Stimulated activated naive CD4-positive, alpha-beta T cell treated with Interleukin-2 at 50 U/mL for 16 hours (primary cell): ENCODE results near the gene HIGD2A.

Experiments used
- DNase-seq: peaks from one replicate; lab custom pipeline; 2025; lab: John Stamatoyannopoulos, UW

The HIGD2A gene, protein sequence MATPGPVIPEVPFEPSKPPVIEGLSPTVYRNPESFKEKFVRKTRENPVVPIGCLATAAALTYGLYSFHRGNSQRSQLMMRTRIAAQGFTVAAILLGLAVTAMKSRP

DNA sequence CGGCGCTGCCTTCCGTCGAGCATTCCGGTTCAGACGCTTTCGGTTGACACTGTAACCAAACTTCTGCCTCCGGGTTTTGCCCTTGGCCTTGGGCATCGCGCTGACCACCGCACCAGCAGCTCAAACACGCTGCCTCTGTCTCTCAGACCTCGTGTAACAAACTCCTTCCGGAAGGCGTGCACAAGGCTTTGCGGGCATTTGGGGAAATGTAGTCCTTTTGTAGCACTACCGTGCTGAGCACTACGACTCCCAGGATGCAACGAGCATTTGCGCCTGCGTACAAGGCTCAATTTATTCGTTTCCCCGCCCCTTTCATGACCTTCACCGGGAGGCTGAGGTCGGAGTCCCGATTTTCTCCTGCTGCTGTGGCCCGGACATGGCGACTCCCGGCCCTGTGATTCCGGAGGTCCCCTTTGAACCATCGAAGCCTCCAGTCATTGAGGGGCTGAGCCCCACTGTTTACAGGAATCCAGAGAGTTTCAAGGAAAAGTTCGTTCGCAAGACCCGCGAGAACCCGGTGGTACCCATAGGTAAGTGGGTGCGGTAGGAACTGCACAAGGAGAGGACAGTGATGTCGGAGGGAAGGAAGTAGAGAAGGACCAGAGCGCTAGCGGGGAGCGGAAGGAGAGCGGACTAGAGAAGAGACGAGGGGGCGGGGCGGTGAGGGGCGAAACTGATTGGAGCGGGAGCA lies at the start of gene HIGD2A, which contains the start of gene NOP16:
HIGD2A (plus strand) TSS at position 308 of the 691 bp plus-strand sequence; CDS start at position 377, 69 bp downstream.
NOP16 (minus strand) TSS at position 155 of the 691 bp plus-strand sequence; CDS start at position 96, 59 bp downstream.
- peak; percentile 100 for DNase-seq

DNA sequence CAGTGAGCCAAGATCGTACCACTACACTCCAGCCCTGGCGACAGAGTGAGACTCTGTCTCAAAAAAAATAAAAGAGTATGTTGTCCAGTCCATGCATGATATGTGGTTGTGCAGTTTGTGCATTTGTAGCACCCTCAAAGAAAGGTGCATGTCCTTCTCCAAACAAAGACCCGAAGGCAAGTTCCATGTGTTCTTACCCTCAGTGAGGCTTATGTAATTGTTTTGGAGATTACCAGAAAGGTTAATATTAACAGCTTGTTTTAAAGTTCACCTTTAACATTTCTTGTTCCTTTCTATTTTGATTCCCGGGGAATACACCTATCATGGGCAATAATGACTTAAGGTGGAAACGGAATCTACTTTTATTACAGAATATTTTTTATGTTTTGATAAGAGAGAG lies 49.2 kb upstream of the HIGD2A start:
- no peak for DNase-seq

DNA sequence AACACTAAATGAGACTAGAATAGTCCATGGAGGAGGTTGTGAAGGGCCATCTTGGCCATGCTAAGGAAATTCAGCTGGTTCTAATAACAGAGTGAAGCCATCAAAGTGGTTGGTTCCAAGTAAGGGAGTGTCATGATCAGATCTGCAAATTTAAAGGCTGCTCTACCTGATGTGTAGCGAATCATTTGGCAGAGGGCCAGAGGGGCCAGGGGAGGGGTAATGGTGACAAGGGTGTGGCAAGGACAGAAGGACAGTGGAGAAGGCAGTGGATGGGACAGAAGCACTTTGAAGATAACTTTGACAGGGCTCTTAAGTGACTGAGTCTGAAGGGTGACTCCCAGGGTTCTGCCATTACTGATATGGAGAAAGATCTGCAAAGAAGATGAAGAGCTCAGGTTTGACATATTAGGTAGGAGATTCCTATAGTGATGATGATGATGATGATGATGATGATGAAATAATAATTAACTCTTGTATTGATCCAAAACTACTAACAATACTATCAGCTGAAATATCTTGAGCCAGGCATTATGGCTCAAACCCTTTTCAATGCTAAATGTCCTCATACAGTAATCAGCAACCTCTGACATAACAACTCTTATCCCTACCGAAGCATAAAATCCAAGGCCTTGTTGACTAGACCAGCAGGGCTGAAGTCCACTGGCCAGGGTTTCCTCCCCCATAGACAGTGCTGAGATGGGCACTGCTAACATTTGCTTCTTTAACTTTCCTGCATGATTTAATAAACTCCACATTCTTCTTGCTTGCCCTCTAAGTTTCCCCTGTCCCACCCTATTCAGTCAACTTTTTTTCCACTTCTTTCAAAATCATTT lies 47.0 kb upstream of the HIGD2A start:
- DNase-seq: no peak

GRCh38 chr5:176342158-176342483 lies 46.4 kb upstream of the HIGD2A start:
- no peak for DNase-seq

DNA sequence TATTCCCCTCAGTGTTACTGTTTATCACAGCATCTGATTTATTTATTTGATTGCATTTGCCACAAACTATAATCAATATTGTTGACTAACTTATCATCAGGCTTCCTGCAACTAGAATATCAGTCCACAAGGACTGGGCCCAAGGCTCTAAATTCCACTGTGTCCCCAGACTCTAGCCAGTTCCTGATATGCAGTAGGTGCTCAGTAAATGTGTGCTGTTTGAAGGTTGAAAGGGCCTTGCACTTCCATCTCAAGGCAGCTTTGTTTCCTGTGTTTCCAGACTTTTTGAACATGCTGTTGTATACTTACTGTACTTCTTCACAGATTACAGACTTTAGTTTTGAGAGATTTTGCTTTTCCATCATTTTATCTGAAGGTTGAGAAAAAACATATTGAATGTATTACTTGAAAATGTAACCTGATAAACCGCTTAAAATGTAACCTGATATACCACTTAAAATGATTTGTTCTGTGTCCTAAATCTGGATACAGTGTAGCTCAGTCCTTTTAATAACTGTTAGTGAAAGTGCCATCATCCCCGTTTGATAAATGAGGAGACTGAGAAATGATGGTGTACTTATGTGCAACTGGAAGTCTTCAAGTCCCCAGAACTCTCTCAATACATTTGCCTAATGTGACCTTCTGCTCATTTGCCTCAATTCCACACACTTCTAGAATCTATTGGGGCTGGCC lies 45.6 kb upstream of the HIGD2A start:
- DNase-seq: no peak

GRCh38 chr5:176350416-176350815 lies 38.1 kb upstream of the HIGD2A start:
- DNase-seq: no peak

DNA sequence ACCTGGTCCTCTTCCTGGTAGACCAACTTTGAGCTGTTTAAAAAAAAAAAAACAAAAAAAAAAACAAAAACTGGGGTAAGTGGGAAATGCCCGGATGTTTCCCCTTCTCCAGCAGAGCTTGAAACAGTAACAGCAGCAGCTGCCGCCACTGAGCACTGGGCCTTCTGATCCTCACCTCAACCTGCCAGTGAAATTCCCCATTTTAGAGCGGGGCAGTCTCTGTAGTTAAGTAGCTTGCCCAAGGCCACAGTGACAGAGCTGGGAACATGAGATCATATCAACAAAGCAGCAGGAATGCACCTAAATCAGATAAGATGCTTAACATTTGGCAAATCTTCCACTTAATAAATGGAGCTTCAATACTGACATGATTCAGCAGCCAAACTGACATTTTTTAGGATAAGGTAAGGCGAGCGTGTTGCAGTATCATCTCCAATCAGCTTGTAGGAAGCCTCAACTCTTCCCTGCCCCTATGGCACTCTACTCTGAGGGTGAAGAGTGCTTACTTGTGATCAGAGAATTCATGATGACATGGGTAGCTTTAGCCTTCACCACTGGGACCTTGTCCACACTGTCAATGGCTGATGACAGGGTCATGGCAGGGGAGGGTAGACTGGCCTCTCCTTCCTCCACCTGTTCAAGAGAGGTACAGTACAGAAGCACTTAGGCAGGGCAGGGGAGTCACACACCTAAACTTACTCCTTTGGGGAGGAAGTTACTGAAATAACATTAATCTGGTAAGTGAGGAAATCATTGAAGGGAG lies 36.3 kb upstream of the HIGD2A start:
- no peak for DNase-seq

GRCh38 chr5:176353533-176353932 lies 35.0 kb upstream of the HIGD2A start:
- DNase-seq: no peak

DNA sequence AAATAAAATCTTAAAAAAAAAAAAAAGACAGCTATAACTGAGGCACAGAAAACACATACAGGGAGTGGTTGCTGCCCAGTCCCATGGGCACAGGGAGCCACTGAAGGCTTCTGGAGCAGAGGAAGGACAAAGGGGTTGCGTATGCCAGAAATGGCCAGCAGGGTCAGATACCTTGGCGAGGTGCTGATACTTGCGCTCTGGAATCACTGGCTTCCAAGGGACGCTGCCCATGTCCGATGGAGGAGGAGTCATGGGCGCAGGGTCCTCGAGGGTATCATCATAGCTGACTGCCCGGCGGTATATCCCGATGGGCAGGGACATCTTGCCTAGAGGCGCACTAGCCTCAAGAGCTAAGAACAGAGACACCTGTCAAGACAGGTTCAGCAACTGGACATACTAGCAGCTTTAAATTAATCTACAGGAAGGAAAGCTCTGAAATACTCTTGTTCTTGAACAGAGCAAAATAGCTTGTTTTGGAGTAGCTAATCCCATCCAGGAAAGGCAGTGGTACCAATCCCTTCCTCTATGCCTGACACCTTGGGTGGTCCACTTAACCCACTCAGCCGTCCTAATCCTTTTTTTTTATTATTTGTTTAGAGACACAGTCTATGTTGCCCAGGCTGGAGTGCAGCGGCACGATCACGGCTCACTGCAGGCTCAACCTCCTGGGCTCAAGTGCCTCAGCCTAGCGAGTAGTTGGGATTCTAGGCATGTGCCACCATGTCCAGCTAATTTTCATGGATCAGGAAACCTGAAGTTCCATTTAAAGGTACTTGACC lies 33.0 kb upstream of the HIGD2A start:
- DNase-seq: no peak

DNA sequence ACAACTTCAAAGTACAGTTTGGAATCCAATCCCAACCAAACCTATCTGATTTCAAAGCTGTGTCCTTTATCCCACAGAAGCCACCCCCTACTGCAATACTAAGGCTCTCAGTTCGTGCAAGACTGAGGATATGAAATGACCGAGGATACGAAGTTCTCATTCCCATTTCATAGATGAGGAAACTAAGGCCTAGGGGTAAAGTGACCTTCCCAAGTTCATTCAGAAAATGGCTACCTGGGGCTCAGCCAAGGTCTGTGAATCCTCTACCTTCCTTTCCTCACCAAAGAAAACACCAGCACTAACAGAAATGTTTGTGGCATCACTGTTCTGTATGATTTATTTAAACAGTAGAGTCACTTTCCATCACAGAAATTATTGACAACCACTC lies 32.4 kb upstream of the HIGD2A start:
- DNase-seq: no peak

DNA sequence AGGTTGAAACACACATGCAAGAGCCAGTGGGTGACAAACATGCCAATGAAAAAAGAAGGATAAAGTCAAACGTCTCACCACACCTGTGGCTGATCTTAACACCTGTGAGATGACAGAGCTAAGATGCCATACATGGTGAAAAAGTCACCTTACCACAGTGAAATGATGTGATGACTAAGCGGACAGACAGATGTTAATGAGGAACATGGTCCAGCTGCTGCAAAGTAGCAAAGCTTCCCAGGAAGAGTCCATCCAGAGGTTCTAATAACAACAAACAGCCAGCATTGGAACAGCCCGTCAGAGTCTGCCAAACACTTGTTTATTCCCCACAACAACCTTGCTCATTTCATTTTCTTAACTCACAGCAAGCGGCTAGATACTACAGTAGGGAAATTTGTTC lies 28.9 kb upstream of the HIGD2A start:
- no peak for DNase-seq

DNA sequence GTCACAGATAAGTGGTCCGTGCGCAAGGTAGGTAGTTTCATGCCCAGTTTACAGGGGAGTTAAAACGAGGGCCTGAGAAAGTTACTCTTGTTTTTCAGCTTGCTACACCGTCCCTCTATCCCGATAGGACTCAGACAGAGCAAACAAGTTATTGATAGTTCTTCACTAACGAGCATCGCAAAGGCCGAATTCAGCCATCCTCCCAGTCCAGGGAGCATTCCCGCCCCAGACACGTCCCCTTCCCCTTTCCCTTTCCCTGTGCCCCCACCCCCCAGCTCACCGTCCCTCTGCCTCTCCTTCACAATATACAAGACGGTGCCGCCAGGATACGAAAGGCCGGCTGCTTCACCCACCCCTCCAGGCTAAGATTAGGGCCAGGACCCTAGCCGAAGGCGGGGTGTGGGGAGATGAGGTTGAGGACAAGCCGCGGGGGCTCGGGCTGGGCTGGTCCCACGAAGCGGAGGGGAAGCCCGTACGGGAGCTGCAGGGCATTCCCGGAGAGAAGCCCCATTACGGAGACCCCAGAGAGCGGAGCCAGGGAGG lies 27.6 kb upstream of the HIGD2A start:
- DNase-seq: no peak

DNA sequence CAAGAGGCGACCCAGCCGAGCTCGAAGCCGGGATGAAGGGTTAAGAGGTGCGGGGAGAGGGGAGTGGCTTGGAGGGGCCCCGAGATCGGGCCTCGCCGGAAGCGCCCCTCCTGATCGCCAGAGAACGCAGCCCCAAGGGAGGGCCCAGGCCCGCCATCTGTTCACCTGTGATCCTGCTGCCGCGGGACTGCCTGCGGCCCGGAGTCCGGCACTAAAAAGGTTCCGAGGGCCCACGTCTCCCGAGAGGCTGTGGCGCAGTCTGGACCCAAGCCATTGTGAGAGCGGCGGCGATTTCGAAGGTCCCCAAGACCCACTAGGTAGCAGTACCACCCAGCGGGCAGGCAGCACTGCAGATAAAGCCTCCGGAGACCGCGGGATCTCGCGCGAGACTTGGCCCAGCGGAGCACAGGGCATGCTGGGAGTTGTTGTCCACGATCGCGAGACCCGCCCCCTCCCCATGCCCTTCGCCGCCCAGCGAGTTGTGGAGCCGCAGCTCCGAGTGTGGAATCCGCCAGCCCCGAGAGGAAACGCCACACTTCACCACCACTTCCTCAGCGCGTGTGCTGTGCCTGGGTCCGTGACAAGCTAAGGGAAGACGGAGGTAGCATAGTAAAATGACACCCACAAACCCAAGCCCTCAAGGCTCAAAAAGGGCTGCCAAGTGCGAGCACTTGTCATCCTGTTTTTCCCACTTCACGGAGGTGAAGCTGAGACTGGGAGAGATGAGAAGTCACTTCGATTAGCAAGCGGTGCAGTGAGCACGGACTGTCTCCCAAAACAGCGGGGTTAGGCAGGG lies 26.9 kb upstream of the HIGD2A start, which contains the start of gene KIAA1191:
KIAA1191 (minus strand) TSS at position 328 of the 796 bp plus-strand sequence. CDS start 2,256 bp downstream, outside the sequence.
- peak; percentile 94 for DNase-seq

GRCh38 chr5:176362233-176362490 lies 26.4 kb upstream of the HIGD2A start:
- DNase-seq: no peak

- no peak for DNase-seq
Measured at GRCh38 chr5:176364765-176365350, 23.7 kb upstream of the HIGD2A start.

DNA sequence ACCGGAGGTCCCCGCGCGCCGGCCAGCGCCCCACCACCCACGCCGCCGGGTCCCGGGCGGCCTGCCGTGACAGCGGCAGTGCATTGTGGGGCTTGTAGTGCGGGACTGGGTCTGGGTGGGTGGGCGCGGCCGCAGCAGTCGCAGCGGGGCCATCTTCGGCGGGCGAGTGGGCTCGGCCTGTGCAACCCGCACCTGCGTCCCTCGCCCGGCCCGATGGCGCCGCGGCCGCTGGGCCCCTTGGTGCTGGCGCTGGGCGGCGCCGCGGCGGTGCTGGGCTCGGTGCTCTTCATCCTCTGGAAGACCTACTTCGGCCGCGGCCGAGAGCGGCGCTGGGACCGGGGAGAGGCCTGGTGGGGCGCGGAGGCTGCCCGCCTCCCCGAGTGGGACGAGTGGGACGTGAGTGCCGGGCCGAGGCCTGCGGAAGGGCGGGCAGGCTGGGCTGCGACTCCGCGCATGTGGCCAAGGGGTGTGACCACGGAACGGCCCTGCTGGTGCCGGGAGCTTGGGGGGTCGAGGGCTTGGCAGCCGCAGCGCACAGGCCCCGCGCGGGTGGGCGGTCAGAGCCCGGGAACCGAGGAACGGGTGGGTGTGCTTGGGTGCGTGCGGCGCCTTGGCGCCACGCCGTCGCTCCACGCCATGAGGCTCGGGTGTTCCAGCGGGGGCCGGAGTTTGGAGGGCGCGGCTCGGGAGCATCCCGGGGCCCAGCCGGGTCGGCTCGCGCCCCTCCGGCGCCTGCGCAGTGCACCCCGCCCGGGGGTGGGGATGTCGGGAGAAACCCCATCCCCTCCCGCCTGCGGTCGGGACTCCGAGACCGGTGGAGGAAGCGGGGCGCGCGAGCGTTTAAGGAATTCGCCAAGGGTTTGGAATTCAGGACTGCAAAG lies 23.0 kb upstream of the HIGD2A start, which contains the start of gene ARL10:
ARL10 (plus strand) TSS at position 137 of the 881 bp plus-strand sequence; CDS start at position 214, 77 bp downstream.
- DNase-seq: peak; percentile 62

DNA sequence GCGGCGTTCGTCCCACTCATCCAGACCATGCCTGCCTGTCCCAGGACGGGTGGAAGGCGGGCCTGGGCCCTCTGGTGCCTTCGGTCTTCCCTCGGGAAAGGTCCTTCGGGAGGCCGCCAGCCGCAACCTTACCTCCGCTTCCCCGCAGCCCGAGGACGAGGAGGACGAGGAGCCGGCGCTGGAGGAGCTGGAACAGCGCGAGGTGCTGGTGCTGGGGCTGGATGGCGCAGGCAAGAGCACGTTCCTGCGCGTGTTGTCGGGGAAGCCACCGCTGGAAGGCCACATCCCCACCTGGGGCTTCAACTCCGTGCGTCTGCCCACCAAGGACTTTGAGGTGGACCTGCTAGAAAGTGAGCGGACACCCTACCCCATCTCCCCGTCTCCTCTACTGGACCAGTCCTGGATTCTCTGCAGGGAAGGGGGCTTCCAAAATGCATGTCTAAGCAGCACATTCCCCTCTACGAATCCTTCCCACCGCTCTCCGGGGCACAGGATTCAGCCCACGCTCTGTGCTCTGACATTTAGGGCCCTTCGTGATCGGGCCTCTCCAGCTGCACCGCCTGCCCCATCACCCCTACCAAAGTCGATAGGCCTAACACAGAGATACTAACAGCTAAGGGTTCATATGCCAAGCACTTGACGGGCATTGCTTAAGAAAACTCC lies 22.2 kb upstream of the HIGD2A start:
- no peak for DNase-seq

- no peak for DNase-seq
Measured at GRCh38 chr5:176368726-176369125, 19.8 kb upstream of the HIGD2A start.
